Activated naive CD4-positive, alpha-beta T cell treated with anti-CD3 and anti-CD28 coated beads for 36 hours (primary cell): Measurements from ENCODE around the gene RYR1. TPM values are rescaled to one million over a fixed set of nuclear protein-coding genes. Genes with fewer than 3 reads are reported as not detected.
"Not testable (repeated sequence)": the region's sequence is repeated elsewhere in the genome, so short reads cannot be mapped to it uniquely, and the experiment has no call there.

Experiments
- CTCF ChIA-PET: fragments of 350-600 bp; sonication (Branson Sonifier 250); formaldehyde crosslinking; loops from one replicate; lab custom pipeline; 2021; ENCODE audit warnings: antibody characterized with exemption; lab: Charles Lee
- DNase-seq: peaks from one replicate; pipeline ENCODE4 v3.0.0-alpha.2; 2020
- H3K27ac Mint-ChIP-seq: one replicate; pipeline ENCODE4 v1.8.0; 2021; ENCODE audit warnings: mild to moderate bottlenecking, mixed read lengths
- H3K27me3 Mint-ChIP-seq: one replicate; pipeline ENCODE4 v1.8.0; 2021; ENCODE audit warnings: low read depth, mixed read lengths
- H3K36me3 Mint-ChIP-seq: one replicate; pipeline ENCODE4 v1.8.0; 2021; ENCODE audit warnings: low read depth, mixed read lengths
- H3K4me1 Mint-ChIP-seq: one replicate; pipeline ENCODE4 v1.8.0; 2021; ENCODE audit warnings: low read depth, mixed read lengths
- H3K4me3 Mint-ChIP-seq: one replicate; pipeline ENCODE4 v1.8.0; 2021; ENCODE audit warnings: mild to moderate bottlenecking, moderate library complexity, mixed read lengths
- H3K9me3 Mint-ChIP-seq: one replicate; pipeline ENCODE4 v1.8.0; 2021; ENCODE audit warnings: mixed read lengths
- intact Hi-C: fragments of 100-400 bp; cut with micrococcal nuclease; formaldehyde crosslinking; loops from one replicate; pipeline ENCODE4 v1.15.1; 2023
- total RNA-seq, 2 experiments: library from RNA; stranded (reverse); gene quantifications; one replicate each; pipeline ENCODE4 v1.2.3, GENCODE V29; 2021

Gene RYR1
- total RNA-seq, 2 experiments from 2014 or later, result 0.96 to 1.6 TPM

DNA sequence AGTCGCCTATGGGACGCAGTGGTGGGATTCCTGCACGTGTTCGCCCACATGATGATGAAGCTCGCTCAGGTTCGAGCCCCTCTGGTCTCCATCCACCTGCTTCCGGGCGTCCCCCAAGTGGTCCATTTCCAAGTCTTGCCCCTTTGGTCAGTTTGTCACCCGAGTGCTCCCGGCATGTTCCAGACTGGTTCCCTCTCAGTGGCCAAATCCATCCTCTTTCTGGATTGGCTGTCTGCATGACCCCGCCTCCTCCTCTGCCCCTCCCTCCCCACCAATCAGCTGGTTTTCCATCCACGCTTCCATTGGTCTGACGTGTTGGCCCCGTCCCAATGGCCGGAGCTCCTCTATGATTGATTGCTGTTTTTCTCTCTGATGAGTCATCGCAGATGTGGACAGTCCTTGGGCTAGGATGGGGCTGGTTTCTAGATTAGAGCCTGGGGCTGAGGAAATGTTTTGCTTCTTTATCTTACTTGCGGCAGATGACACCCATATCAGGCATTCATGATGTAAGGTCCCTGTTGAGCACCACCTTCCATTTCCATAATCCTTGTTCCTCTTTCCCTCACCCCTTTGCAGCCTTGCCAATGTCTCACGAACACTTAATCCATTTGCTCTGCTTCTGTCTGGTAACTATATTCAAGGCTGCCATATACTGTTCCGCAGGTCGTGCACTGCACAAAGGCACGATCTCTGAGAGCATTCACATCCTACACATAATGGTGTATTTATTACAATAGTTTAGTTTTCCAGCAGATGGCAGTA lies 110.5 kb downstream of the RYR1 start:
- no peaks in the 10 kb centered on the region for H3K27me3 Mint-ChIP-seq
- DNase-seq, result peak; percentile 53
- intact Hi-C loops, result loop anchor here (1.0 to 2.0 kb wide), 5 partner anchors 29 to 386 kb away; partner anchors contain the start of genes MRPS12 and SARS2
- H3K27ac Mint-ChIP-seq, result no peak overlapping the region
- H3K9me3 Mint-ChIP-seq, result peaks cover 1% of the 10 kb centered on the region
- peak overlapping the region; percentile 52 for H3K4me3 Mint-ChIP-seq
- CTCF ChIA-PET, result interaction anchor here (0.5 to 1.8 kb wide), 5 partner anchors 28 to 412 kb away, joined by 4 to 12 read pairs (median 4); partner anchors contain the start of genes FAM98C and MAP4K1
- no peaks in the 10 kb centered on the region for H3K36me3 Mint-ChIP-seq
- peaks cover 19% of the 10 kb centered on the region for H3K4me1 Mint-ChIP-seq

DNA sequence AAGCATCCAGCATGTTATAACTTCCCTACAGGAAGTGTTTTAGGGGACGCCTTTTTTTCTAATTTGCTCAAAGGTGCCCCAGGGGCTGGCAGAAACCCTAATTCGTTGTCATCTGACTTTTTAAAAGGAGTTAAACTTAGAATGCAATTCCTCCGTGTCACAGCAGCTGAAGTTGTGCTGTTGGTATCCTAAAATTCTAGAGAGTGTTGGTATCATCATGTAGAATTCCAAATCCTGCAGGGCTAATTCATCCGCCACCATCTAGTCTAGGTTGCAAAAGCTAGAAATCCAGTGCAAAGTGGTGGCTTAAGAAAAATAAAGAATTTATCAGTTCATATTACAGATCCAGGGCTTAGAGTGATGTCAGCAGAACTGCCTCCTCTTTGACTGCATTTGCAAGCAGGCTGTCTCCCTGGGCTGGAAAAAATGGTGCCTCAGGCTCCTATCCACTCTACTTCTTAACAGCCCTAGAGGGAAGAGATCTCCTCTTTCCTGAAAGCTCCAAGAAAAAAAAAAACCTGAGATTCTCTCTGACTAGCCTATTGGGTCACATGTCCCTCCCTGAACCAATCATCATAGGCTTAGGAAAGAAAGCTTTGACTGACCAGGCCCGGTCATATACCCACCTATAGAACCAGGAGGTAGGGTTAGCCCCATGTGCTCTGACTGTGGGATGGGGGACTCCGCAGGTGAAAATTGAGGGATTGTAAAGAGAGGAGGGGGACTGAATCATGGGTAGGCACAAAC lies 111.3 kb downstream of the RYR1 start:
- no peak for DNase-seq
- Mint-ChIP-seq H3K27ac (no peak overlapping the region), H3K27me3 (no peaks in the 10 kb centered on the region), H3K36me3 (no peaks in the 10 kb centered on the region), H3K9me3 (peaks cover 1% of the 10 kb centered on the region), H3K4me3 (no peak overlapping the region), H3K4me1 (peaks cover 13% of the 10 kb centered on the region)
- intact Hi-C loops, result loop anchor here (1.0 to 2.0 kb wide), 5 partner anchors 30 to 386 kb away; partner anchors contain the start of genes MRPS12 and SARS2
- CTCF ChIA-PET, result interaction anchor here (0.6 to 1.8 kb wide), 8 partner anchors 10 to 384 kb away, joined by 3 to 12 read pairs (median 4); partner anchors contain the start of gene MAP4K1

DNA sequence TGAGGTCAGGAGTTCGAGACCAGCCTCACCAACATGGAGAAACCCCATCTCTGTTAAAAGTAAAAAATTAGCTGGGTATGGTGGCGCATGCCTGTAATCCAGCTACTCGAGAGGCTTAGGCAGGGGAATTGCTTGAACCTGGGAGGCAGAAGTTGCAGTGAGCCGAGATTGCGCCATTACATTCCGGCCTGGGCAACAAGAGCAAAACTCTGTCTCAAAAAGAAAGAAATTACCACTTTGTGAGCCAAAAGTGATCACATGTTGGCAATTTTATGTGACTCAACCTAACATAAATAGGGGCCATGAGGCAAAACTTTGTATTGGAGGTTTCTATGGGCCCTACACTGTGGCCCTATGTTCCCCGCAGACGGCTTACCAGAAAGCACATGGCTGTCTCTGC lies 112.1 kb downstream of the RYR1 start:
- Mint-ChIP-seq H3K9me3 (peaks cover 1% of the 10 kb centered on the region), H3K36me3 (no peaks in the 10 kb centered on the region), H3K4me1 (peaks cover 11% of the 10 kb centered on the region), H3K27me3 (no peaks in the 10 kb centered on the region), H3K27ac (no peak overlapping the region), H3K4me3 (no peak overlapping the region)
- CTCF ChIA-PET, result interaction anchor here (0.6 to 1.5 kb wide), 3 partner anchors 44 to 91 kb away, joined by 4 to 8 read pairs (median 5); no protein-coding TSS in a partner anchor
- no peak for DNase-seq
- intact Hi-C loops, result loop anchor here (2.0 kb wide), 1 partner anchor 31 kb away; no protein-coding TSS in a partner anchor

DNA sequence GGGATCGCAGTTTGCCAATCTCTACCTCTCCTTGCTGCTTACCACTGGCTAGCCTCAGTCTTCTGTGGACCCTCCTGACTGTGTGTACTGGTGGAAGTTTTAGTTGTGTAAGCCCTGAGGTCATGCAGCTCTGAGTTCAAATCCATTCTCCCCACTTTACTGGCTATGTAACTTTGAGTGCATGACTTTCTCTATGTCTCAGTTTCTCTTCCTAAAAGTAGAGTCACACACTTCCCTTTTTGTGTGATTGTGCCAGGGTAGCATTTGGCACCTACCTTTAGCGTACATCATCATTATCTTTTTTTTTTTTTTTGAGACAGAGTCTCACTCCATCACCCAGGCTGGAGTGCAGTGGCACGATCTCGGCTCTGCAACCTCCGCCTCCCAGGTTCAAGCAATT lies 113.9 kb downstream of the RYR1 start:
- Mint-ChIP-seq H3K27me3 (no peaks in the 10 kb centered on the region), H3K27ac (no peak overlapping the region), H3K4me3 (no peak overlapping the region), H3K36me3 (no peaks in the 10 kb centered on the region), H3K9me3 (no peaks in the 10 kb centered on the region), H3K4me1 (peaks cover 20% of the 10 kb centered on the region)
- no peak for DNase-seq
- CTCF ChIA-PET, result interaction anchor here (0.9 kb wide), 1 partner anchor 87 kb away, joined by 4 read pairs; no protein-coding TSS in a partner anchor
- intact Hi-C loops, result no loop called here

DNA sequence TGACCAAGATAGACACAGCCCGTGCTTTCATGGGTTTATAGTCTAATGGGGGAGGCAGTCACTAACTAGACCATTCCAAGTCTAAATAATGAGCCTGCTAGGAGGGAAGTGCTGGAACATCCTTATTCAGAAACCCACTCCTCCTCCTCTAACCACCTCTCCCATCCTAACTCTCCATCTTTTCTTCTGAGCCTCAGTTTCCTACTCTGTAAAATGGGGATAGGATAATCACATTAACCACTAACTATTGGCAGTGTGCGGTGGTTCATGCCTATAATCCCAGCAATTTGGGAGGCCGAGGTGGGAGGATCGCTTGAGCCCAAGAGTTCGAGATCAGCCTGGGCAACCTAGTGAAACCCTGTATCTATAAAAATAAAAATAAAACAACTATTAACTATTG lies 115.6 kb downstream of the RYR1 start:
- CTCF ChIA-PET, result no interaction called here
- Mint-ChIP-seq H3K27me3 (no peaks in the 10 kb centered on the region), H3K9me3 (no peaks in the 10 kb centered on the region), H3K27ac (no peak overlapping the region), H3K4me3 (no peak overlapping the region), H3K4me1 (peaks cover 22% of the 10 kb centered on the region), H3K36me3 (no peaks in the 10 kb centered on the region)
- DNase-seq, result no peak
- intact Hi-C loops, result no loop called here

DNA sequence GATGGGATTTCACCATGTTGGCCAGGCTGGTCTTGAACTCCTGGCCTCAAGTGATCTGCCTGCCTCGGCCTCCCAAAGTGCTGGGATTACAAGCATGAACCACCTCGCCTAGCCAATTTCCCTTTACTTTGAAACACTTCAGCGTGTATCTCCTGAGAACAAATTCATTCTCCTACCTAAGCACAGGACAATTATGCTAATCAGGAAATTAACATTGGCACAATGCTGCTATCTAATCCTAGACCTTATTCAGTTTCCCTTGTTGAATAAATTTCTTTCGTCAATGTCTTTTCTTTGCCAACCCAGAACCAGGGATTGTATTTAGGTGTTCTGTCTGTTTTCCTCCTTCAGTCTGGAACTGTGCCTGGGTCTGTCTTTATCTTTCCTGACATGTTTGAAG lies 116.5 kb downstream of the RYR1 start:
- no peaks in the 10 kb centered on the region for H3K27me3 Mint-ChIP-seq
- no peak for DNase-seq
- peaks cover 17% of the 10 kb centered on the region for H3K4me1 Mint-ChIP-seq
- H3K36me3 Mint-ChIP-seq, result no peaks in the 10 kb centered on the region
- no peak overlapping the region for H3K4me3 Mint-ChIP-seq
- no peak overlapping the region for H3K27ac Mint-ChIP-seq
- CTCF ChIA-PET, result no interaction called here
- H3K9me3 Mint-ChIP-seq, result no peaks in the 10 kb centered on the region
- intact Hi-C loops, result no loop called here

DNA sequence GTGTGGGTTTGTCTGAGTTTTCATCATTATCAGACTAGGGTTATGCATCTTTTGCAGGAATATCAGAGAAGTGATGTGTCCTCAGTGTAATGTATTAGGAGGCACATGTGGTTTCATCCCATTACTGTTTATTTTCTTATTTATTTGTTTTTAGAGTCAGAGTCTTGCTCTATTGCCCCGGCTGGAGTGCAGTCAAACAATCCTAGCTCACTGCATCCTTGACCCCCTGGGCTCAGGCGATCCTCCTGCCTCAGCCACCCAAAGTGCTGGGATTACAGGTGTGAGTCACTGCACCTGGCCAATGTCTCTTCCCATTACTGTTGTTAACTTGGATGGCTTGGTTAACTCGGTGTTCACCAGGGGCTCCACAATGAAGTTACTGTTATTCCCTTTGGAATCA lies 116.9 kb downstream of the RYR1 start:
- intact Hi-C loops, result no loop called here
- H3K9me3 Mint-ChIP-seq, result no peaks in the 10 kb centered on the region
- H3K4me1 Mint-ChIP-seq, result peaks cover 18% of the 10 kb centered on the region
- CTCF ChIA-PET, result no interaction called here
- H3K36me3 Mint-ChIP-seq, result no peaks in the 10 kb centered on the region
- no peaks in the 10 kb centered on the region for H3K27me3 Mint-ChIP-seq
- no peak for DNase-seq
- no peak overlapping the region for H3K4me3 Mint-ChIP-seq
- no peak overlapping the region for H3K27ac Mint-ChIP-seq

DNA sequence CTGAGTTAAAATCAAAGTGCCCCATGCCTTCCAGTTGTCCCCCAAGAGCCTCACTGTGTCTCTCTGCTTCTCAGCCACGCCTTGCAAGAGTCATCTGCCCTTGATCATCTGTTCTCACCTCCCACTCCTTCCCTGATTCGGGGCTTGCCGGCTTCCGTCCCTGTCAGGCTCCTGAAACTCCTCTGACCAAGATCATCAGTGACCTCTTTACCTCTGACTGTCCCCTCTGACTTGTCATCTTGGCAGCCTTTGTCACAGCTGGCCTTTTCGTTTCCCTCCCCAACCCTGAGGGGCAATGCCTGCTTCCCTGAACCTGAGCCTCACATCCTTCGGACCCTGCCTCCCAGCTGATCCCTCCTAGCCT lies 117.9 kb downstream of the RYR1 start:
- no peaks in the 10 kb centered on the region for H3K36me3 Mint-ChIP-seq
- DNase-seq, result peak; percentile 81
- H3K4me3 Mint-ChIP-seq, result no peak overlapping the region
- H3K27me3 Mint-ChIP-seq, result no peaks in the 10 kb centered on the region
- no peaks in the 10 kb centered on the region for H3K9me3 Mint-ChIP-seq
- intact Hi-C loops, result no loop called here
- CTCF ChIA-PET, result no interaction called here
- no peak overlapping the region for H3K27ac Mint-ChIP-seq
- H3K4me1 Mint-ChIP-seq, result peaks cover 18% of the 10 kb centered on the region

DNA sequence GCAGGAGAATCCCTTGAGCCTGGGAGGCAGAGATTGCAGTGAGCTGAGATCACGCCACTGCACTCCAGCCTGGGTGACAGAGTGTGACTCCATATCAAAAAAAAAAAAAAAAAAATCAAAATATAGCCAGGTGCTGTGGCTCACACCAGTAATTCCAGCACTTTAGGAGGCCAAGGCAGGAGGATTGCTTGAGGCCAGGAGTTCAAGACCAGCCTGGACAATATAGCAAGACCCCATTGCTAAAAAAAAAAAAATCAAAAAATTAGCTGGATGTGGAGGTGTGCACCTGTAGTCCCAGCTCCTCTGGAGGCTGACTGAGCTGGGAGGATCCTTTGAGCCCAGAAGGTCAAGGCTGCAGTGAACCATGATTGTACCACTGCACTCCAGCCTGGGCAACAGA lies 119.7 kb downstream of the RYR1 start:
- H3K4me3 Mint-ChIP-seq, H3K36me3 Mint-ChIP-seq, intact Hi-C loops, H3K9me3 Mint-ChIP-seq, DNase-seq, H3K27ac Mint-ChIP-seq, H3K27me3 Mint-ChIP-seq: not testable (repeated sequence)
- H3K4me1 Mint-ChIP-seq, result peaks cover 21% of the 10 kb centered on the region
- CTCF ChIA-PET, result interaction anchor here (0.9 kb wide), 1 partner anchor 15 kb away, joined by 3 read pairs; no protein-coding TSS in a partner anchor

DNA sequence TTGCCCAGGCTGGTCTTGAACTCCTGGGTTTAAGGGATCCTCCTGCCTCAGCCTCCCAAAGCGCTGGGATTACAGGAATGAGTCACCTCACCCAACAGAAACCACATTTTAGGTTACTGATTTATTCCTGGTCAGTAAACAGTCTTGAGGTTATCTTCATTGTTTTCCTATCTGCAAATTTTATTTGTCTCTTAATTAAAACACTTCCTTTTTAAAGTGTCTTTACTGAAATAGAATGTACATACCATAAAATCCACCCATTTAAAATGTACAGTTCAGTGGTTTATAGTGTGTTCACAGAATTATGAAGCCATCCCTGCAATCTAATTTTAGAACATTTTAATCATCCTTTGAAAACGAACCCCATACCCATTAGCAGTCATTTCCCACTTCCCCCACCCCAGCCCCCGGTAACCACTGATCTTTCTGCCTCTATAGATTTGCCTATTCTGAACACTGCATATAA lies 121.2 kb downstream of the RYR1 start:
- Mint-ChIP-seq H3K27ac (no peak overlapping the region), H3K27me3 (no peaks in the 10 kb centered on the region), H3K36me3 (no peaks in the 10 kb centered on the region), H3K9me3 (no peaks in the 10 kb centered on the region), H3K4me3 (no peak overlapping the region), H3K4me1 (peaks cover 26% of the 10 kb centered on the region)
- DNase-seq, result no peak
- intact Hi-C loops, result loop anchor here (5.0 kb wide), 1 partner anchor 63 kb away; the partner anchor contains the start of genes EIF3K and MAP4K1
- CTCF ChIA-PET, result interaction anchor here (0.7 kb wide), 1 partner anchor 10 kb away, joined by 3 read pairs; no protein-coding TSS in a partner anchor

DNA sequence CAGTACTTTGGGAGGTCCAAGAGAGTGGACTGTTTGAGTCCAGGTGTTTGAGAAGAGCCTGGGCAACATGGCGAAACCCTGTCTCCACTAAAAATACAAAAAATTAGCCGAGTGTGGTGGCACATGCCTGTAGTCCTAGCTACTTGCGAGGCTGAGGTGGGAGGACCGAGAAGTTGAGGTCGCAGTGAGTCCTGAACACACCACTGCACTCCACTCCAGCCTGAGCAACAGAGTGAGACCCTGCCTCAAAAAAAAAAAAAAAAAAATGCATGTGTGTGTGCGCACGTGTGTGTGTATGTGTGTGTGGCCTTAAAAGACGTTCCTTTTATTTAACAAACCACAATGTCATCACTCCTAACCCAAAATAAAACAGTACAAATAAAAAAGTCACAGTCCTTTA lies 121.7 kb downstream of the RYR1 start:
- CTCF ChIA-PET, result interaction anchor here (0.7 kb wide), 1 partner anchor 10 kb away, joined by 3 read pairs; no protein-coding TSS in a partner anchor
- DNase-seq, result no peak
- Mint-ChIP-seq H3K27me3 (no peaks in the 10 kb centered on the region), H3K9me3 (no peaks in the 10 kb centered on the region), H3K27ac (no peak overlapping the region), H3K36me3 (no peaks in the 10 kb centered on the region), H3K4me1 (peaks cover 31% of the 10 kb centered on the region), H3K4me3 (no peak overlapping the region)
- intact Hi-C loops, result loop anchor here (5.0 kb wide), 1 partner anchor 62 kb away; the partner anchor contains the start of genes EIF3K and MAP4K1
